Measurements from ENCODE around the gene NREP. TPM values are rescaled to one million over a fixed set of nuclear protein-coding genes. Genes with fewer than 3 reads are reported as not detected.

NREP gene
- total RNA-seq, 1 donor from 2014 or later, result 179 TPM

GRCh38 chr5:111783537-111783936, 26.5 kb upstream of the NREP start:
- Histone ChIP-seq H3K4me1 (ENCODE audit: control insufficient read depth in 3 of 3, insufficient read depth in 3 of 3, low read length in 3 of 3) (peaks cover 0 to 2% (median 0%) of the 10 kb centered on the region in 3 donors), H3K9ac (ENCODE audit: low read depth in 1 of 3, low read length in 3 of 3) (no peak overlapping the region), H3K36me3 (ENCODE audit: control insufficient read depth in 3 of 3, insufficient read depth in 3 of 3, low read length in 3 of 3) (no peaks in the 10 kb centered on the region), H3K4me3 (ENCODE audit: low read length in 3 of 3) (no peak overlapping the region), H3K27ac (ENCODE audit: low read depth, low read length) (no peak overlapping the region), H3K9me3 (ENCODE audit: control insufficient read depth in 3 of 3, low read length in 3 of 3) (no peaks in the 10 kb centered on the region), H3K27me3 (ENCODE audit: control insufficient read depth in 3 of 3, insufficient read depth in 3 of 3, low read length in 3 of 3) (no peaks in the 10 kb centered on the region)

GRCh38 chr5:111782216-111782615, 25.2 kb upstream of the NREP start:
- Histone ChIP-seq H3K36me3 (ENCODE audit: control insufficient read depth in 3 of 3, insufficient read depth in 3 of 3, low read length in 3 of 3) (no peaks in the 10 kb centered on the region), H3K4me1 (ENCODE audit: control insufficient read depth in 3 of 3, insufficient read depth in 3 of 3, low read length in 3 of 3) (peaks cover 0 to 2% (median 0%) of the 10 kb centered on the region in 3 donors), H3K9ac (ENCODE audit: low read depth in 1 of 3, low read length in 3 of 3) (no peak overlapping the region), H3K27ac (ENCODE audit: low read depth, low read length) (no peak overlapping the region), H3K27me3 (ENCODE audit: control insufficient read depth in 3 of 3, insufficient read depth in 3 of 3, low read length in 3 of 3) (no peaks in the 10 kb centered on the region), H3K4me3 (ENCODE audit: low read length in 3 of 3) (no peak overlapping the region), H3K9me3 (ENCODE audit: control insufficient read depth in 3 of 3, low read length in 3 of 3) (no peaks in the 10 kb centered on the region)

- Histone ChIP-seq H3K9me3 (ENCODE audit: control insufficient read depth in 3 of 3, low read length in 3 of 3) (no peaks in the 10 kb centered on the region), H3K9ac (ENCODE audit: low read depth in 1 of 3, low read length in 3 of 3) (no peak overlapping the region), H3K27ac (ENCODE audit: low read depth, low read length) (no peak overlapping the region), H3K4me1 (ENCODE audit: control insufficient read depth in 3 of 3, insufficient read depth in 3 of 3, low read length in 3 of 3) (peaks cover 0 to 2% (median 0%) of the 10 kb centered on the region in 3 donors), H3K27me3 (ENCODE audit: control insufficient read depth in 3 of 3, insufficient read depth in 3 of 3, low read length in 3 of 3) (no peaks in the 10 kb centered on the region), H3K4me3 (ENCODE audit: low read length in 3 of 3) (no peak overlapping the region), H3K36me3 (ENCODE audit: control insufficient read depth in 3 of 3, insufficient read depth in 3 of 3, low read length in 3 of 3) (no peaks in the 10 kb centered on the region)
Observed at GRCh38 chr5:111781200-111781599, 24.2 kb upstream of the NREP start.

- Histone ChIP-seq H3K36me3 (ENCODE audit: control insufficient read depth in 3 of 3, insufficient read depth in 3 of 3, low read length in 3 of 3) (no peaks in the 10 kb centered on the region), H3K4me1 (ENCODE audit: control insufficient read depth in 3 of 3, insufficient read depth in 3 of 3, low read length in 3 of 3) (peaks cover 0 to 6% (median 0%) of the 10 kb centered on the region in 3 donors)
Observed at GRCh38 chr5:111779922-111780292, 22.9 kb upstream of the NREP start.

DNA sequence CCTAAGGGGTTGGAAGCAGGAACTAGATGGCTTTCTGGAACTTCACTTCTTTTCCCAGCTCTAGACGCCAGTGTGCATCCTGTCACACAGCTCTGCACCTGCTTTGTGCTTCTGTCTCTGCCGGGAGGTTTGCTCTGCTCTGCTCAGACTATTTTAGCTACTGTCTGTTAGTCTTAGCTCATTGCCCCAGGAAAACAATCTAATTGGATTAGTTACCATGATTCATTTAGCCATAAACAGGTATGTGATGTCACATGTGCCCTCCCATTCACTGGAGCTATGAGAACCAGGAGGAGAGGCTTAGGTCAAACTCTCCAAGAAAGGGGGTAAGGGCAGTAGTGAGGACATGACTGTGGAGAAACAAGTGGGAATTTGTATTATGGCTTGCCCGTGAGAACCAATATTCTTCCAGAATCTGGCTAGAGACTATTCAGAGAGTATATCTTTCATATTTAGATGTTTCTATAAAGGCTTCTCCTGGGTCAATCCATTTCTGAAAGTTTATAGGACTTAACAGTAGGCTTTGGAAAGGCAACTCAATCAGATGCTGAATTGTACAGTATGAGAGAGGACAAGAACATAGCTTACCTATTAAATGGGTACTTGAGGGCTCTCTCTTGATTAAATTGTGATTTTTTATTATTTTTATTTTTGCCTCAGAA, 22.4 kb upstream of the NREP start:
- no peaks in the 10 kb centered on the region for H3K9me3 ChIP-seq (ENCODE audit: control insufficient read depth in 3 of 3, low read length in 3 of 3)
- no peak overlapping the region for H3K27ac ChIP-seq (ENCODE audit: low read depth, low read length)
- H3K27me3 ChIP-seq (ENCODE audit: control insufficient read depth in 3 of 3, insufficient read depth in 3 of 3, low read length in 3 of 3), result no peaks in the 10 kb centered on the region
- H3K9ac ChIP-seq (ENCODE audit: low read depth in 1 of 3, low read length in 3 of 3), result no peak overlapping the region
- no peak overlapping the region for H3K4me3 ChIP-seq (ENCODE audit: low read length in 3 of 3)
- peaks cover 0 to 8% (median 0%) of the 10 kb centered on the region in 3 donors for H3K4me1 ChIP-seq (ENCODE audit: control insufficient read depth in 3 of 3, insufficient read depth in 3 of 3, low read length in 3 of 3)
- no peaks in the 10 kb centered on the region for H3K36me3 ChIP-seq (ENCODE audit: control insufficient read depth in 3 of 3, insufficient read depth in 3 of 3, low read length in 3 of 3)

More at GRCh38 chr5:111779922-111780292, 22.9 kb upstream of the NREP start:
- H3K9me3 ChIP-seq (ENCODE audit: control insufficient read depth in 3 of 3, low read length in 3 of 3), result no peaks in the 10 kb centered on the region
- no peak overlapping the region for H3K4me3 ChIP-seq (ENCODE audit: low read length in 3 of 3)
- no peaks in the 10 kb centered on the region for H3K27me3 ChIP-seq (ENCODE audit: control insufficient read depth in 3 of 3, insufficient read depth in 3 of 3, low read length in 3 of 3)
- no peak overlapping the region for H3K27ac ChIP-seq (ENCODE audit: low read depth, low read length)
- H3K9ac ChIP-seq (ENCODE audit: low read depth in 1 of 3, low read length in 3 of 3), result no peak overlapping the region

- no peak overlapping the region for H3K9ac ChIP-seq (ENCODE audit: low read depth in 1 of 3, low read length in 3 of 3)
- no peaks in the 10 kb centered on the region for H3K27me3 ChIP-seq (ENCODE audit: control insufficient read depth in 3 of 3, insufficient read depth in 3 of 3, low read length in 3 of 3)
- H3K4me3 ChIP-seq (ENCODE audit: low read length in 3 of 3), result no peak overlapping the region
- peaks cover 0 to 8% (median 0%) of the 10 kb centered on the region in 3 donors for H3K4me1 ChIP-seq (ENCODE audit: control insufficient read depth in 3 of 3, insufficient read depth in 3 of 3, low read length in 3 of 3)
- no peaks in the 10 kb centered on the region for H3K9me3 ChIP-seq (ENCODE audit: control insufficient read depth in 3 of 3, low read length in 3 of 3)
- no peak overlapping the region for H3K27ac ChIP-seq (ENCODE audit: low read depth, low read length)
- H3K36me3 ChIP-seq (ENCODE audit: control insufficient read depth in 3 of 3, insufficient read depth in 3 of 3, low read length in 3 of 3), result no peaks in the 10 kb centered on the region
Observed at GRCh38 chr5:111776913-111777781, 20.2 kb upstream of the NREP start.

DNA sequence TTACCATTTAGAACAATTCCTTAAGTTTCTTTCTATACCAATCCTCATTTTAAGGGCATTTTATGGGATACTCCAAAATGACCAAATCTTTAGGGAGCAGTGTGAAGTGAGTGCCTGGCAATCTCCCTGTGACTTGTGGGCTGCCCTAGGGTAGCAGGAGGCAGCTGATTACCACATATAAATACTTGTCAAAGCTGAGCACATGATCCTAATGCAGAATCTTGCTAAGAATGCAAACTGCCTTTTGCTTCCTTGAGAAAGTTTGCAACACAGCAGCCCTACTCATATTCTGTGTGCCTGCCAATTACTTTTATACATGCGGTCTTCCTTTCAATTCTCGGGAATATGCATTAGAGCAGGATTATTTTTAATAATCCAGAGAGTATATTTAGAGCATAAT, 18.2 kb upstream of the NREP start:
- Histone ChIP-seq H3K27ac (ENCODE audit: low read depth, low read length) (no peak overlapping the region), H3K9ac (ENCODE audit: low read depth in 1 of 3, low read length in 3 of 3) (no peak overlapping the region), H3K4me1 (ENCODE audit: control insufficient read depth in 3 of 3, insufficient read depth in 3 of 3, low read length in 3 of 3) (peaks cover 0 to 8% (median 0%) of the 10 kb centered on the region in 3 donors), H3K9me3 (ENCODE audit: control insufficient read depth in 3 of 3, low read length in 3 of 3) (no peaks in the 10 kb centered on the region), H3K4me3 (ENCODE audit: low read length in 3 of 3) (no peak overlapping the region), H3K27me3 (ENCODE audit: control insufficient read depth in 3 of 3, insufficient read depth in 3 of 3, low read length in 3 of 3) (no peaks in the 10 kb centered on the region), H3K36me3 (ENCODE audit: control insufficient read depth in 3 of 3, insufficient read depth in 3 of 3, low read length in 3 of 3) (no peaks in the 10 kb centered on the region)

DNA sequence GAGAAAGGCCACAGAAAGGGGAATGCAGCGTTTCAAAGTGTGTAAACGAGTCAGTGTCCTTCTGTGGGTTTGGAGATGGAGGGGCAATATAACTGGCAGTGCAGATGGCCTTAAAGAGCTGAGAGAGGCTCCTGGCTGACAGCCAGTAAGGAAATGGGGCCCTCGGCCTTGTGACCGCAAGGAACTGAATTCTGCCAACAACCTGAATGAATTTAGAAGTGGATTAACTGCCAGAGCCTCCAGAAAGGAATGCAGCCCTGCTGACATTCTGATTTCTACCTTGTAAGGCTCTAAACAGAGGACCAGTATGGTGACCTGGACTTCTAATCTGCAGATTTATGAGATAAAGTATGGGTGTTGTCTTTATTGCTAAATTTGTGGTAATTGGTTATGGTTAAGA, 17.5 kb upstream of the NREP start:
- no peaks in the 10 kb centered on the region for H3K9me3 ChIP-seq (ENCODE audit: control insufficient read depth in 3 of 3, low read length in 3 of 3)
- peaks cover 0 to 8% (median 0%) of the 10 kb centered on the region in 3 donors for H3K4me1 ChIP-seq (ENCODE audit: control insufficient read depth in 3 of 3, insufficient read depth in 3 of 3, low read length in 3 of 3)
- no peak overlapping the region for H3K27ac ChIP-seq (ENCODE audit: low read depth, low read length)
- no peak overlapping the region for H3K4me3 ChIP-seq (ENCODE audit: low read length in 3 of 3)
- no peaks in the 10 kb centered on the region for H3K27me3 ChIP-seq (ENCODE audit: control insufficient read depth in 3 of 3, insufficient read depth in 3 of 3, low read length in 3 of 3)
- H3K36me3 ChIP-seq (ENCODE audit: control insufficient read depth in 3 of 3, insufficient read depth in 3 of 3, low read length in 3 of 3), result no peaks in the 10 kb centered on the region
- no peak overlapping the region for H3K9ac ChIP-seq (ENCODE audit: low read depth in 1 of 3, low read length in 3 of 3)

DNA sequence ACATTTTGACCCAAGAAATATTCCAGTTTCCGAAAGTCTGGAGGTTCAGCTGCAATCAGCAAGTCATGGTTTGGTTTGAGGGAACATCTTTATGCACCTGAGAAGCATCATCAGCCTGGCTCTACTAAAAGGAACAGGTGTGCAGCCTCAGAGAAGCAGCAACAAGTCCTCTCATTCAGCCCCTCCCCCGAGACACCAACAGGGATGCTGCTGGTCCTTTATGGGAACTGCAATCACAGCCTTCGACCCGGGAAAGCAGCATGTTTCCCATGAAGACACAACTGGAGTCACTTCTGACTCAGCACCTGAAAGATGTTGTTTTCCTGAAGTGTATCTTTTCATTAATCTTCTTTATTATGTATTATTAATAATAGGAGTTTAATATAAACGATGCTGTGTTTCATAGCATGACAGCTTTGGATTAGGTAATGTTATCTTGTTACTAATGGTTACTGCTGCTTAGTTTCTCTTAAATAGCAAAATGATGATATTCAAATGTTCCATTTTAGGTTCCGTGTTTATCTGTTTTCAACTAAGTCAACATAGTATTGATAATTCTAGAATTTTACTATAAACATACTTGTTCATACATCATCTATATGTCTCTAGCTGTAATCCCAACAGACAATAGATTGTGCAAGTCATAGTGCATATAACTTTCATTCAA, 15.6 kb upstream of the NREP start:
- H3K9ac ChIP-seq (ENCODE audit: low read depth in 1 of 3, low read length in 3 of 3), result no peak overlapping the region
- H3K9me3 ChIP-seq (ENCODE audit: control insufficient read depth in 3 of 3, low read length in 3 of 3), result no peaks in the 10 kb centered on the region
- no peak overlapping the region for H3K4me3 ChIP-seq (ENCODE audit: low read length in 3 of 3)
- no peaks in the 10 kb centered on the region for H3K36me3 ChIP-seq (ENCODE audit: control insufficient read depth in 3 of 3, insufficient read depth in 3 of 3, low read length in 3 of 3)
- no peaks in the 10 kb centered on the region for H3K27me3 ChIP-seq (ENCODE audit: control insufficient read depth in 3 of 3, insufficient read depth in 3 of 3, low read length in 3 of 3)
- no peak overlapping the region for H3K27ac ChIP-seq (ENCODE audit: low read depth, low read length)
- peaks cover 0 to 7% (median 0%) of the 10 kb centered on the region in 3 donors for H3K4me1 ChIP-seq (ENCODE audit: control insufficient read depth in 3 of 3, insufficient read depth in 3 of 3, low read length in 3 of 3)

DNA sequence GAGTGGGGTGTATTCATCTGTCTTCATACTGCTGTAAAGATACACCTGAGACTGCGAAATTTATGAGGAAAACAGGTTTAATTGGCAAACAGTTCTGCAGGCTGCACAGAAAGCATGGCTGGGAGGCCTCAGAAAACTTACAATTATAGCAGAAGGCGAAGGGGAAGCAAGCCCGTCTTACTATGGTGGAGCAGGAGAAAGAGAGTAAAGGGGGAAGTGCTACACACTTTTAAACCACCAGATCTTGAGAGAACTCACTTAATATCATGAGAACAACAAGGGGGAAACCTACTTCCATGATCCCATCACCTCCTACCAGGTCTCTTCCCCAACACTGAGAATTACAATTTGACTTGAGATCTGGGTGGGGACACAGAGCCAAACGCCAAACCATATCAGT, 12.5 kb upstream of the NREP start:
- H3K27ac ChIP-seq (ENCODE audit: low read depth, low read length), result no peak overlapping the region
- H3K9me3 ChIP-seq (ENCODE audit: control insufficient read depth in 3 of 3, low read length in 3 of 3), result no peaks in the 10 kb centered on the region
- H3K9ac ChIP-seq (ENCODE audit: low read depth in 1 of 3, low read length in 3 of 3), result no peak overlapping the region
- no peak overlapping the region for H3K4me3 ChIP-seq (ENCODE audit: low read length in 3 of 3)
- no peaks in the 10 kb centered on the region for H3K36me3 ChIP-seq (ENCODE audit: control insufficient read depth in 3 of 3, insufficient read depth in 3 of 3, low read length in 3 of 3)
- peaks cover 0 to 2% (median 0%) of the 10 kb centered on the region in 3 donors for H3K4me1 ChIP-seq (ENCODE audit: control insufficient read depth in 3 of 3, insufficient read depth in 3 of 3, low read length in 3 of 3)
- H3K27me3 ChIP-seq (ENCODE audit: control insufficient read depth in 3 of 3, insufficient read depth in 3 of 3, low read length in 3 of 3), result no peaks in the 10 kb centered on the region
